Mesothelial cell of epicardium (in vitro differentiated cells): ENCODE measurements around the gene CFAP45. TPM values are rescaled to one million over a fixed set of nuclear protein-coding genes. Genes with fewer than 3 reads are reported as not detected.
"Not testable (repeated sequence)": the region's sequence is repeated elsewhere in the genome, so short reads cannot be mapped to it uniquely, and the experiment has no call there.

Source experiments
- DNase-seq, 2 experiments: peaks; one replicate each; pipeline ENCODE4 v3.0.0; 2021; ENCODE audit warnings: low spot score in 2 of 2; ENCODE audit not compliant: unreplicated experiment in 2 of 2
- H3K27ac Mint-ChIP-seq: 2 replicates; pipeline ENCODE4 v1.8.0; 2021; ENCODE audit warnings: mixed read lengths
- H3K27me3 Mint-ChIP-seq: 2 replicates; pipeline ENCODE4 v1.8.0; 2021; ENCODE audit warnings: low read depth, mixed read lengths
- H3K36me3 Mint-ChIP-seq: 2 replicates; pipeline ENCODE4 v1.8.0; 2021; ENCODE audit warnings: mixed read lengths
- H3K4me1 Mint-ChIP-seq: 2 replicates; pipeline ENCODE4 v1.8.0; 2021; ENCODE audit warnings: mixed read lengths
- H3K4me3 Mint-ChIP-seq: 2 replicates; pipeline ENCODE4 v1.8.0; 2021; ENCODE audit warnings: mild to moderate bottlenecking, moderate library complexity, mixed read lengths
- H3K9me3 Mint-ChIP-seq: 2 replicates; pipeline ENCODE4 v1.8.0; 2021; ENCODE audit warnings: mixed read lengths
- total RNA-seq: library from RNA; stranded (reverse); gene quantifications from 3 replicates; pipeline ENCODE4 v1.2.1, GENCODE V29; 2021
- TF ChIP-seq, protein P1 (sequence below): fragments of 200-600 bp; sonication (generic); IDR thresholded peaks from one replicate; pipeline ENCODE4 v1.5.0; 2021; ENCODE audit warnings: antibody characterized with exemption; ENCODE audit not compliant: unreplicated experiment

CFAP45 gene
- total RNA-seq, 1 donor from 2014 or later, result 0.20 TPM

- Mint-ChIP-seq H3K9me3 (peaks cover 11% of the 10 kb centered on the region), H3K4me1 (peaks cover 24% of the 10 kb centered on the region), H3K27me3 (peaks cover 2% of the 10 kb centered on the region), H3K27ac (no peak overlapping the region), H3K36me3 (peaks cover 2% of the 10 kb centered on the region), H3K4me3 (no peak overlapping the region)
- TF ChIP-seq, protein P1, sequence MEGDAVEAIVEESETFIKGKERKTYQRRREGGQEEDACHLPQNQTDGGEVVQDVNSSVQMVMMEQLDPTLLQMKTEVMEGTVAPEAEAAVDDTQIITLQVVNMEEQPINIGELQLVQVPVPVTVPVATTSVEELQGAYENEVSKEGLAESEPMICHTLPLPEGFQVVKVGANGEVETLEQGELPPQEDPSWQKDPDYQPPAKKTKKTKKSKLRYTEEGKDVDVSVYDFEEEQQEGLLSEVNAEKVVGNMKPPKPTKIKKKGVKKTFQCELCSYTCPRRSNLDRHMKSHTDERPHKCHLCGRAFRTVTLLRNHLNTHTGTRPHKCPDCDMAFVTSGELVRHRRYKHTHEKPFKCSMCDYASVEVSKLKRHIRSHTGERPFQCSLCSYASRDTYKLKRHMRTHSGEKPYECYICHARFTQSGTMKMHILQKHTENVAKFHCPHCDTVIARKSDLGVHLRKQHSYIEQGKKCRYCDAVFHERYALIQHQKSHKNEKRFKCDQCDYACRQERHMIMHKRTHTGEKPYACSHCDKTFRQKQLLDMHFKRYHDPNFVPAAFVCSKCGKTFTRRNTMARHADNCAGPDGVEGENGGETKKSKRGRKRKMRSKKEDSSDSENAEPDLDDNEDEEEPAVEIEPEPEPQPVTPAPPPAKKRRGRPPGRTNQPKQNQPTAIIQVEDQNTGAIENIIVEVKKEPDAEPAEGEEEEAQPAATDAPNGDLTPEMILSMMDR, result no peak
- no peak for DNase-seq
These were observed 2.6 kb upstream of the CFAP45 start for GRCh38 chr1:159902541-159902940.

DNA sequence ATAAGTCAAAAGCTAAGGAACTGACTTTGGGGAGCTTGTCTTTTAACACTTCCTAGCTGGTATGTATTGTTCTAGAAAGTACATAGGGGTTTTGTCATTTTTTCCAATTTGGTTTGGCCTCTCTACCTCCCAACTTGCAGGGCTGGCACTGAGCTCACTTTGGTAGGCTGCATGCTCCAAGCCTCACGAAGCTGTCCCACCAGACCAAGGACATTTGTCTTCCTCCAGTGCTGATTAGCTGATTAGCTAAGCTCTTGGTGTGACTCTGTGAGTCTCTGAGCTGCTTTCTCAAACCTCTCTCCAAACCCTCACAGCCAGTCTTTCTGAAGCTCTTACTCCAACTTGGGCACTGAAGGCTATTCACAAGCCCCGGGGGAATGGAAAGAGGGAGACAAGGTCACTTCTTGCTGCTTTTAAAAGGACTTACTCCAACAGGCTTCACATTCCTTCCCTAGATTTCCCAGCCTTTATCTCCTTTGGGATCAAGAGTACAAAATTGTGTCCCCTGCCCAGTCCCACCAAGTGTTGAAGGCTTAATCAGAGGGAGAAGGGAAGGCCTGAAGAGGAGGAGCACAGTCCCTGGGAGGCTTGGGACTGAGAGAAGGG, 893 bp upstream of the CFAP45 start:
- H3K9me3 Mint-ChIP-seq, result peaks cover 8% of the 10 kb centered on the region
- TF ChIP-seq, protein P1, result no peak
- no peak for DNase-seq

GRCh38 chr1:159899634-159900033, 331 bp downstream of the CFAP45 start:
- H3K27ac Mint-ChIP-seq, result peak overlapping the region; percentile 96
- not testable (repeated sequence) for DNase-seq, H3K36me3 Mint-ChIP-seq, H3K4me3 Mint-ChIP-seq, H3K9me3 Mint-ChIP-seq, H3K27me3 Mint-ChIP-seq
- peaks cover 27% of the 10 kb centered on the region for H3K4me1 Mint-ChIP-seq

More for the DNA sequence above, 893 bp upstream of the CFAP45 start:
- Mint-ChIP-seq H3K4me1 (peaks cover 27% of the 10 kb centered on the region), H3K27ac (peak overlapping the region; percentile 39), H3K4me3 (peak overlapping the region; percentile 16), H3K36me3 (peaks cover 2% of the 10 kb centered on the region), H3K27me3 (peaks cover 2% of the 10 kb centered on the region)

DNA sequence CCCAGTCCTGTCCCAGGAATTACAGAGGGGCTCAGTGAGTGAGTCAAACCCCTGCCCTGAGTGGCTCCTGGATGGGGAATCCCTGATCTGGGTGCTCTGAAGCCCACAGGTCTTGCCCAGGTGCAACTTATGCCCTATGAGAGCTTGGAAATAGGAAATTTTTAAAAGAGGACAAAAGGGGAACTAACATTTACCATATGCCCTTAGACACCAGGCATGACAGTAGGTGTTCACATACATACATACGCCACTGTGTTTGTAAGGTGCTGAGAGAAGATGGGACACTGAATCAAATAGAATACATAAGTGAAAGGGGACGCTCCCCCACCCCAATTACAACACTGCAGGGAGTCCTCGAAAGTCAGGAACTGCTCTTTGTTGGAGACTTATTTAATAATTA, 1.4 kb downstream of the CFAP45 start:
- no peaks in the 10 kb centered on the region for H3K36me3 Mint-ChIP-seq
- TF ChIP-seq, protein P1, result no peak
- peaks cover 4% of the 10 kb centered on the region for H3K9me3 Mint-ChIP-seq
- H3K27ac Mint-ChIP-seq, result no peak overlapping the region
- peaks cover 2% of the 10 kb centered on the region for H3K27me3 Mint-ChIP-seq
- H3K4me3 Mint-ChIP-seq, result no peak overlapping the region
- peaks cover 27% of the 10 kb centered on the region for H3K4me1 Mint-ChIP-seq
- DNase-seq, result no peak

- TF ChIP-seq, protein P1, result no peak
- H3K9me3 Mint-ChIP-seq, result no peaks in the 10 kb centered on the region
- H3K4me3 Mint-ChIP-seq, result no peak overlapping the region
- DNase-seq, result no peak
- peaks cover 2% of the 10 kb centered on the region for H3K27me3 Mint-ChIP-seq
- H3K36me3 Mint-ChIP-seq, result no peaks in the 10 kb centered on the region
- no peak overlapping the region for H3K27ac Mint-ChIP-seq
- H3K4me1 Mint-ChIP-seq, result peaks cover 27% of the 10 kb centered on the region
These were observed 2.0 kb downstream of the CFAP45 start for GRCh38 chr1:159897962-159898361.

GRCh38 chr1:159896546-159896930, 3.4 kb downstream of the CFAP45 start:
- Mint-ChIP-seq H3K4me3 (no peak overlapping the region), H3K36me3 (no peaks in the 10 kb centered on the region), H3K9me3 (no peaks in the 10 kb centered on the region), H3K27ac (no peak overlapping the region), H3K27me3 (peaks cover 2% of the 10 kb centered on the region), H3K4me1 (peaks cover 27% of the 10 kb centered on the region)
- TF ChIP-seq, protein P1, result no peak
- DNase-seq, result no peak
